Astrocyte of the cerebellum (primary cell): Measurements from ENCODE around the gene CYP2R1.

Source experiments
- DNase-seq: peaks from one replicate; pipeline ENCODE4 v3.0.0-alpha.2; 2011; ENCODE audit warnings: low read depth
- H3K4me3 ChIP-seq: 2 replicates; pipeline ENCODE4 v1.5.1; 2011; ENCODE audit warnings: mild to moderate bottlenecking, low read depth, low read length, moderate library complexity
- in situ Hi-C: cut with HindIII; loops from 2 replicates; pipeline ENCODE4 v1.10.0; 2017; ENCODE audit warnings: low sequenced_read_pairs
- TF ChIP-seq, protein P1 (sequence below): IDR thresholded peaks from 2 replicates; pipeline ENCODE4 v1.5.1; 2012; ENCODE audit warnings: low read length, low read depth, moderate library complexity, mild to moderate bottlenecking; ENCODE audit errors: missing control alignments

CYP2R1 gene

DNA sequence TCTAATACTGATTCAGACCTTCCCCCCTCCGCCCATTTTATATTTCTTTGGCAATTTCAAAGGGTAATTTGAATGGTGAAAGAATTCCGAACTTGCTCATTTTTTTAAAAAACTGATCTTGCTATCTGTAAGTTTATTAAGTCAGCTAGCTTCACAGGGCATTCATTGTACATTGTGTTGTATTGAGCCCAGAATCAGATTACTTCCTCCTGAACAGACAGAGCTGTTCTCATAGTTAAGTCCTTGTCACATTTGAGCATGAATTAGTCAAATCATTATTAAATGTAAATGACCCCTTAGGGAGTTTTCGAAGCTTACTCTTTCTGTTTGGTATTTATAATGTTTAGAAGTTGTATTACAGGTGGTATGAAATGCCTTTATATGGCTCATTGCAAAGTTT lies 34.4 kb downstream of the CYP2R1 start:
- in situ Hi-C loops = no loop called here
- H3K4me3 ChIP-seq = no peak overlapping the region
- DNase-seq = no peak
- TF ChIP-seq, protein P1, sequence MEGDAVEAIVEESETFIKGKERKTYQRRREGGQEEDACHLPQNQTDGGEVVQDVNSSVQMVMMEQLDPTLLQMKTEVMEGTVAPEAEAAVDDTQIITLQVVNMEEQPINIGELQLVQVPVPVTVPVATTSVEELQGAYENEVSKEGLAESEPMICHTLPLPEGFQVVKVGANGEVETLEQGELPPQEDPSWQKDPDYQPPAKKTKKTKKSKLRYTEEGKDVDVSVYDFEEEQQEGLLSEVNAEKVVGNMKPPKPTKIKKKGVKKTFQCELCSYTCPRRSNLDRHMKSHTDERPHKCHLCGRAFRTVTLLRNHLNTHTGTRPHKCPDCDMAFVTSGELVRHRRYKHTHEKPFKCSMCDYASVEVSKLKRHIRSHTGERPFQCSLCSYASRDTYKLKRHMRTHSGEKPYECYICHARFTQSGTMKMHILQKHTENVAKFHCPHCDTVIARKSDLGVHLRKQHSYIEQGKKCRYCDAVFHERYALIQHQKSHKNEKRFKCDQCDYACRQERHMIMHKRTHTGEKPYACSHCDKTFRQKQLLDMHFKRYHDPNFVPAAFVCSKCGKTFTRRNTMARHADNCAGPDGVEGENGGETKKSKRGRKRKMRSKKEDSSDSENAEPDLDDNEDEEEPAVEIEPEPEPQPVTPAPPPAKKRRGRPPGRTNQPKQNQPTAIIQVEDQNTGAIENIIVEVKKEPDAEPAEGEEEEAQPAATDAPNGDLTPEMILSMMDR = no peak

DNA sequence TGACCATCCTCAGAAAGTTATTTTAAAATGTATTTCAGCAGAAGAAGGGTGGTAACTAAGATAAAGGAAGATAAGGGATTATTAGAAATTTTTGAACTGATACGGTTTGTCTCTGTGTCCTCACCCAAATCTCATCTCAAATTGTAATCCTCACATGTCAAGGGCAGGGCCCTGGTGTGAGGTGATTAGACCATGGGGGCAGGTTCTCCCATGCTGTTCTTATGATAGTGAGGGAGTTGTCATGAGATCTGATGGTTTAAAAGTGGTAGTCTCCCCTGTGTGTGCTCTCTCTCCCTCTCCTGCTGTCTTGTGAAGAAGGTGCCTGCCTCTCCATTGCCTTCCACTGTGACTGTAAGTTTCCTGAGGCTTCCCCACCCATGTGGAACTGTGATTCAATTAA lies 36.1 kb downstream of the CYP2R1 start:
- in situ Hi-C loops = no loop called here
- TF ChIP-seq, protein P1 = no peak
- H3K4me3 ChIP-seq = no peak overlapping the region
- no peak for DNase-seq

DNA sequence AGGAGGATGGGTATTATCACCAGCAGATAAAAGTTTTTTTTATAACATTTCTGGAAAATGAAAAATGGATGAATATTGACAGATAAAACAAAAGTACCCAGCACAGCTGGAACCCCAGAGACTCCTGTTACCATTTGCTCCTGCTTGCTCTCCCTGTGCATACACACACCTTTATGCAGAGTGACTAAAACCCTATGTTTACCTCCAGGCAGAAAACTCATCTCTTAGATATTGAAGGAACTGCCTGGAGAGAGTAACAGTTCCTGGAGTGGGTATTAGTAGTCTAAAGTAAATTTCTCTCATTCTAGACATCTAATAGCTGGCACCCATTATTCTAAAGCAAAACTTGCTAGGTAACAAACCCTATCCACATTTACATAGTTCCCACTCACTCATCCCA lies 38.0 kb downstream of the CYP2R1 start:
- in situ Hi-C loops = no loop called here
- DNase-seq = no peak
- no peak overlapping the region for H3K4me3 ChIP-seq
- TF ChIP-seq, protein P1 = no peak

DNA sequence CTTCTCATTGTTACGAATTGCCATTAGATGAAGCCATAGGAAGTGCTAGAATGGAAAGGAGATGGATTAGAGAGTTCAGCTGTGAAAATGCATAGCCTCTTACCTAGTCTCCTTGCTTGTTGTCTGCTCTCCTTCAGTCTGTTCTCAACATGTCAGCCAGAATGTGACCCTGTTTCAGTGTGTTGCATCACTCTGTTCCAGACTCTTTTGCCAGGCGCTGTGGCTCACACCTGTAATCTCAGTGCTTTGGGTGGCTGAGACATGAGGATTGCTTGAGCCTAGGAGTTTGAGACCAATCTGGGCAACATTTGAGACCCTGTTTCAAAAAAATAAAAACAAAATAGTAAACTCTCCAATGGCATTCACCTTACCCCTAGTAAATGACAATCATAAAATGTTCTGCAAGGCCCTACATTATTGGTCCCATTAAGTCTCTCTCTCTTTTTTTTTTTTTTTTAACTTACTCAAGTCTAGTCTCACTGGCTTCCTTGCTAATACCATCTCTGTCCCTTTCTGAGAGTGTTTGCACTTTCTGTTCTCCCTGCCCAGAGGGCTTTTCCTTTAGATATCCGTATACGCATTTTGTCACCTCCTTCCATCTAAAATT lies 39.4 kb downstream of the CYP2R1 start:
- DNase-seq = no peak
- TF ChIP-seq, protein P1 = no peak
- in situ Hi-C loops = no loop called here
- H3K4me3 ChIP-seq = no peak overlapping the region

DNA sequence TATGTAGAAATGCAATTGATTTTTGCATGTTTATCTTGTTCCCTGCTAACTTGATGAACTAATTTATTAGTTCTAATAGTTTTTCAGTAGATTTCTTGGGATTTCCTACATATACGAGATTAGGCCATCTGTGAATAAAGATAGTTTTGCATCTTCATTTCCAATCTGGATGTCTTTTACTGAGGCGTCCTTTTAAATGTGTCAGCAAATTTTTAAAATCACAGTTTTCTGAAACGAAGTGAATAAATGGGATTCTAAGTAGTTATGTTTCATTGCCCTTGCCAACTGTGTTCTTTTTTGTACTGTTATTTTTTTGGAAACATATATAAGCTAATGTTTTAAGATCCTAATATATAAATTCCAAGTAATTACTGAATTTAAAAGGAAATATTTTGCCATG lies 50.0 kb downstream of the CYP2R1 start:
- in situ Hi-C loops = loop anchor here (5.0 kb wide), 1 partner anchor 40 kb away; no protein-coding TSS in a partner anchor

DNA sequence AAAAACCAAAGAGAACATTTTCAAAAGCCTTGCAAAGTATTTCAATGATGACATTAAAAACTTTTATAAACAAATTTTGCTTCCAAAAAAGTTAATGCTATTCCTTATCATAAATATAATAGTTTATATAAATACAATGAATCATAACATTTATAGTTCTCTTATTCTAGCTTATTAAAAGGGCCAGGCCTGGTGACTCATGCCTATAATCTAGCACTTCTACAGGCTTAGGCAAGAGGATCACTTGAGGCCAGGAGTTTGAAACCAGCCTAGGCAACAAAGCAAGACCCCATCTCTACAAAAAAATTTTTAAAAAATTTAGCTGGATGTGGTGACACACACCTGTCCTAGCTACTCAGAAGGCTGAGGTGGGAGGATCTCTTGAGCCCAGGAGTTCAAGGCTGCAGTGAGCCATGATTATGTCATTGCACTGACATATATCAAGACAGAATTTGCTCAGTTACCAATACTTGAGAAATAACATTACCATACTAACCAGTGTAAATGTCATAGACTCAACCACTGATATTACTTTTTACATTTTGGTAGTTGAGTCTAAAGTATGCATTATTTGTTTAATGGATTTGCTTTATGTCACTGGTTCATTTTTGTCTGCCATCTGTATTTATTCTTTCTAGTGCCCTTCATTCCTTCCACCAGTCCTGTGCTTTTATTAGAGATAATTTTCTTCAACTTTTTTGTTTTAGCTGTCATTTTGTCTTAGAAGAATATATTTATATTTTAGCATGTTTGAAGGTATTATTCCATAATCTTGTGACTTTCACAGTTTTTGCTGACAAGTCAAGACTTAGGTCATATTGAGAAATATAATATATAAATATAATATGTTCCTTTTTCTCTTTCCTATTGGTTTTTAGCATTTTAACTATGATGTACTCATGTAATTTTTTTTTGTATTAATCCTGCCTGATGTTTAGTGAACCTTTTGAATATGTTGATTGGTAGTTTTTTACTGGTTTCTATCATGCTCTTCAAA lies 56.2 kb downstream of the CYP2R1 start:
- no peak for DNase-seq
- TF ChIP-seq, protein P1 = no peak
- H3K4me3 ChIP-seq = no peak overlapping the region
- in situ Hi-C loops = no loop called here

More for the DNA sequence above, 50.0 kb downstream of the CYP2R1 start:
- no peak overlapping the region for H3K4me3 ChIP-seq
- TF ChIP-seq, protein P1 = no peak
- DNase-seq = no peak
